NCI-H526 (cell line): ENCODE measurements around the gene NDUFA1.
"Not testable (repeated sequence)": the region's sequence is repeated elsewhere in the genome, so short reads cannot be mapped to it uniquely, and the experiment has no call there.

Experiments used
- DNase-seq, 2 experiments: peaks; one replicate each; lab custom pipeline; 2025; lab: John Stamatoyannopoulos, UW

NDUFA1 gene

GRCh38 chrX:119900976-119901375, 29.3 kb downstream of the NDUFA1 start:
- DNase-seq = no peak

- no peak for DNase-seq
Observed at GRCh38 chrX:119916310-119916709, 44.7 kb downstream of the NDUFA1 start.

GRCh38 chrX:119917877-119918276, 46.2 kb downstream of the NDUFA1 start:
- DNase-seq = no peak

- no peak for DNase-seq
Observed at GRCh38 chrX:119919835-119920585, 48.4 kb downstream of the NDUFA1 start.

GRCh38 chrX:119922391-119922790, 50.8 kb downstream of the NDUFA1 start:
- DNase-seq = not testable (repeated sequence)
